Panc1 (cell line): Measurements from ENCODE around the gene DNM1. TPM values are rescaled to one million over a fixed set of nuclear protein-coding genes. Genes with fewer than 3 reads are reported as not detected.

Experiments used
- ATAC-seq: fragments of 200-7000 bp; cut with Tn5 transposase; 2 replicates; pipeline ENCODE4 v1.9.1; 2020; ENCODE audit warnings: mild to moderate bottlenecking, moderate library complexity
- BruUV-seq: library from RNA; stranded (reverse); fragments of 400-500 nt; replicated peaks from 2 replicates; lab custom pipeline; 2021; lab: Mats Ljungman, UMichigan
- CTCF ChIA-PET: fragments of 300-600 bp; sonication (Branson Sonifier 250); formaldehyde crosslinking; loops from one replicate; lab custom pipeline; 2022; ENCODE audit warnings: antibody characterized with exemption; lab: Charles Lee
- POLR2A ChIA-PET: fragments of 300-600 bp; sonication (Branson Sonifier 250); formaldehyde crosslinking; loops from one replicate; lab custom pipeline; 2022; ENCODE audit warnings: antibody characterized with exemption; lab: Charles Lee
- DNase-seq: peaks from one replicate; pipeline ENCODE4 v3.0.0-alpha.2; 2010; ENCODE audit warnings: low read depth, low spot score
- H3K27ac ChIP-seq: 2 replicates; pipeline ENCODE4 v1.5.1; 2011; ENCODE audit warnings: mild to moderate bottlenecking, low read length, inconsistent platforms
- H3K27me3 ChIP-seq: fragments of 200-500 bp; sonication (Bioruptor generic); 2 replicates; pipeline ENCODE4 v1.6.0; 2014; ENCODE audit warnings: low read length, inconsistent platforms; ENCODE audit not compliant: control insufficient read depth, insufficient read depth
- H3K36me3 ChIP-seq: fragments of 200-500 bp; sonication (Bioruptor generic); 2 replicates; pipeline ENCODE4 v1.5.1; 2014; ENCODE audit warnings: inconsistent platforms, mild to moderate bottlenecking, low read length, moderate library complexity; ENCODE audit not compliant: control insufficient read depth, insufficient read depth
- H3K4me1 ChIP-seq: 2 replicates; pipeline ENCODE4 v1.5.1; 2011; ENCODE audit warnings: inconsistent platforms, mild to moderate bottlenecking, low read length, moderate library complexity; ENCODE audit not compliant: control insufficient read depth, insufficient read depth
- H3K4me3 ChIP-seq, 2 experiments: 2 replicates each; pipeline ENCODE4 v1.5.1; 2011 to 2012; ENCODE audit warnings: low read depth in 2 of 2, low read length in 2 of 2, mild to moderate bottlenecking in 2 of 2, inconsistent platforms in 1 of 2, moderate library complexity in 1 of 2
- H3K9me3 ChIP-seq: fragments of 200-500 bp; sonication (Bioruptor generic); 2 replicates; pipeline ENCODE4 v1.5.1; 2014; ENCODE audit warnings: low read depth, mild to moderate bottlenecking, inconsistent platforms, low read length, moderate library complexity; ENCODE audit not compliant: control insufficient read depth, insufficient read depth
- POLR2AphosphoS5 ChIP-seq: IDR thresholded peaks from 2 replicates; pipeline ENCODE4 v1.6.1; 2012; ENCODE audit warnings: mild to moderate bottlenecking, low read depth, low read length, moderate library complexity
- SIN3A ChIP-seq: IDR thresholded peaks from 2 replicates; pipeline ENCODE4 v1.6.1; 2012; ENCODE audit warnings: low read depth, mild to moderate bottlenecking, low read length, moderate library complexity, borderline replicate concordance; ENCODE audit not compliant: insufficient read depth
- TCF7L2 ChIP-seq: IDR thresholded peaks from 2 replicates; pipeline ENCODE4 v1.6.1; 2011; ENCODE audit warnings: mild to moderate bottlenecking, low read depth, low read length, inconsistent platforms
- in situ Hi-C: cut with HindIII; loops from 2 replicates; pipeline ENCODE4 v1.10.0; 2016; ENCODE audit warnings: low sequenced_read_pairs, low pct_unique_long_range_greater_than_20kb
- intact Hi-C: fragments of 100-400 bp; cut with micrococcal nuclease; formaldehyde crosslinking; loops from one replicate; pipeline ENCODE4 v1.10.0; 2022; ENCODE audit not compliant: unreplicated experiment
- total RNA-seq: library from RNA; stranded (reverse); gene quantifications from one replicate; pipeline ENCODE4 v1.2.1, GENCODE V29; 2021; ENCODE audit not compliant: unreplicated experiment
- TF ChIP-seq, protein P1 (sequence below), 2 experiments: IDR thresholded peaks; 2 replicates each; pipeline ENCODE4 v1.6.1; 2011 to 2012; ENCODE audit warnings: low read depth in 2 of 2, control low read depth in 1 of 2, low read length in 1 of 2, mild to moderate bottlenecking in 1 of 2, moderate library complexity in 1 of 2; ENCODE audit not compliant: insufficient read depth in 1 of 2
- TF ChIP-seq, protein P2 (sequence below): fragments of 450-650 bp; IDR thresholded peaks from 2 replicates; pipeline ENCODE4 v1.5.1; 2017; ENCODE audit warnings: mild to moderate bottlenecking

DNM1 gene
- total RNA-seq, 1 experiment from 2014 or later = 18.7 TPM

DNA sequence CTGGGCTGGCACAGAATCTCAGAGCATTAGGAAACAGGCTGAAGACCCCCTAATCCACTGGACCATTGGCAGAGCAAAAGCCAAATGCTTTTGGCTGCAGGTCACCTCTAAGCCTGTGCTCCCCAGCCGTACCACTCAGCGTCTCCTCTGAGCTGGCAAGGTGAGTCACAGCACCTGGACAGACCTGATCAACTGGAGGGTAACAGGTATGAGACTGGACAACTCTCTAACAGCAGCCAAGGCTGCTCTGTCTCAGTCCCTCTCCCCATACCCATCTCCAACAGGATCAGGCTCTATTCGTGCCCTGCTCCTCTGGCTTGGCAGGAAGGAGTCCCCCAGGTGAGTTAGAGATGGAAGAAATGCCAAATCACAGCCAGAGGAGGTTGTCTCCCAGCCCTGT is 67.9 kb downstream of the DNM1 start:
- no peak overlapping the region for H3K27ac ChIP-seq
- POLR2A ChIA-PET = interaction anchor here (0.6 kb wide), 1 partner anchor 289 kb away, joined by 10 read pairs; no protein-coding TSS in a partner anchor
- no peak for DNase-seq
- H3K27me3 ChIP-seq = no peaks in the 10 kb centered on the region
- no peak overlapping the region for H3K4me3 ChIP-seq
- ATAC-seq = no peak
- in situ Hi-C loops = no loop called here
- H3K9me3 ChIP-seq = no peaks in the 10 kb centered on the region
- H3K4me1 ChIP-seq = no peaks in the 10 kb centered on the region
- H3K36me3 ChIP-seq = peaks cover 2% of the 10 kb centered on the region
- TF ChIP-seq SIN3A = no peak
- no peak for TF ChIP-seq POLR2AphosphoS5
- TF ChIP-seq, protein P1, sequence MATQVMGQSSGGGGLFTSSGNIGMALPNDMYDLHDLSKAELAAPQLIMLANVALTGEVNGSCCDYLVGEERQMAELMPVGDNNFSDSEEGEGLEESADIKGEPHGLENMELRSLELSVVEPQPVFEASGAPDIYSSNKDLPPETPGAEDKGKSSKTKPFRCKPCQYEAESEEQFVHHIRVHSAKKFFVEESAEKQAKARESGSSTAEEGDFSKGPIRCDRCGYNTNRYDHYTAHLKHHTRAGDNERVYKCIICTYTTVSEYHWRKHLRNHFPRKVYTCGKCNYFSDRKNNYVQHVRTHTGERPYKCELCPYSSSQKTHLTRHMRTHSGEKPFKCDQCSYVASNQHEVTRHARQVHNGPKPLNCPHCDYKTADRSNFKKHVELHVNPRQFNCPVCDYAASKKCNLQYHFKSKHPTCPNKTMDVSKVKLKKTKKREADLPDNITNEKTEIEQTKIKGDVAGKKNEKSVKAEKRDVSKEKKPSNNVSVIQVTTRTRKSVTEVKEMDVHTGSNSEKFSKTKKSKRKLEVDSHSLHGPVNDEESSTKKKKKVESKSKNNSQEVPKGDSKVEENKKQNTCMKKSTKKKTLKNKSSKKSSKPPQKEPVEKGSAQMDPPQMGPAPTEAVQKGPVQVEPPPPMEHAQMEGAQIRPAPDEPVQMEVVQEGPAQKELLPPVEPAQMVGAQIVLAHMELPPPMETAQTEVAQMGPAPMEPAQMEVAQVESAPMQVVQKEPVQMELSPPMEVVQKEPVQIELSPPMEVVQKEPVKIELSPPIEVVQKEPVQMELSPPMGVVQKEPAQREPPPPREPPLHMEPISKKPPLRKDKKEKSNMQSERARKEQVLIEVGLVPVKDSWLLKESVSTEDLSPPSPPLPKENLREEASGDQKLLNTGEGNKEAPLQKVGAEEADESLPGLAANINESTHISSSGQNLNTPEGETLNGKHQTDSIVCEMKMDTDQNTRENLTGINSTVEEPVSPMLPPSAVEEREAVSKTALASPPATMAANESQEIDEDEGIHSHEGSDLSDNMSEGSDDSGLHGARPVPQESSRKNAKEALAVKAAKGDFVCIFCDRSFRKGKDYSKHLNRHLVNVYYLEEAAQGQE (IDR thresholded peaks at IDR 0.05; ENCODE audit: insufficient read depth in 1 of 2, low read depth in 2 of 2, low read length in 1 of 2) = no peak
- TF ChIP-seq, protein P2, sequence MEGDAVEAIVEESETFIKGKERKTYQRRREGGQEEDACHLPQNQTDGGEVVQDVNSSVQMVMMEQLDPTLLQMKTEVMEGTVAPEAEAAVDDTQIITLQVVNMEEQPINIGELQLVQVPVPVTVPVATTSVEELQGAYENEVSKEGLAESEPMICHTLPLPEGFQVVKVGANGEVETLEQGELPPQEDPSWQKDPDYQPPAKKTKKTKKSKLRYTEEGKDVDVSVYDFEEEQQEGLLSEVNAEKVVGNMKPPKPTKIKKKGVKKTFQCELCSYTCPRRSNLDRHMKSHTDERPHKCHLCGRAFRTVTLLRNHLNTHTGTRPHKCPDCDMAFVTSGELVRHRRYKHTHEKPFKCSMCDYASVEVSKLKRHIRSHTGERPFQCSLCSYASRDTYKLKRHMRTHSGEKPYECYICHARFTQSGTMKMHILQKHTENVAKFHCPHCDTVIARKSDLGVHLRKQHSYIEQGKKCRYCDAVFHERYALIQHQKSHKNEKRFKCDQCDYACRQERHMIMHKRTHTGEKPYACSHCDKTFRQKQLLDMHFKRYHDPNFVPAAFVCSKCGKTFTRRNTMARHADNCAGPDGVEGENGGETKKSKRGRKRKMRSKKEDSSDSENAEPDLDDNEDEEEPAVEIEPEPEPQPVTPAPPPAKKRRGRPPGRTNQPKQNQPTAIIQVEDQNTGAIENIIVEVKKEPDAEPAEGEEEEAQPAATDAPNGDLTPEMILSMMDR = no peak
- CTCF ChIA-PET = no interaction called here
- intact Hi-C loops = no loop called here
- no TSS peak for BruUV-seq

DNA sequence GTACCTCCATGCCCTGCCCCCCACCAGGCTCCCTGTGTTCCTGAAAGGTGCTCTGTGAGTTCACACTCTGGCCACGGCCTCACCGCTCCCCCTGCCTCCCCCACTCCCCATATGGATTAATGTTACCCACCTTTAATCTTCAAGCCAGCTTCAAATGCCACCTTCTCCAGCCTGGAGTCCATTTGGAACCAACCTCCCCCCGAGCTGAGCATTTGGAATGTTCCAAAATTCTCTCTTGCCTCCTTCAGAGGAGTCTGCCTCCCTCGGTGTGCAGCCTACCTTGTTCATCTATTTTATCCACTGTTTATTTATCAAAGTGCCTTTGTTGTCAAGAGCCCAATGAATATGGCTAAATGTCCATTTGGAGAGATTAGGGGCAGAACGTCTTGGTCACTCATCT is 68.3 kb downstream of the DNM1 start:
- Histone ChIP-seq H3K36me3 (peaks cover 4% of the 10 kb centered on the region), H3K27me3 (no peaks in the 10 kb centered on the region), H3K4me3 (no peak overlapping the region), H3K9me3 (no peaks in the 10 kb centered on the region), H3K4me1 (no peaks in the 10 kb centered on the region), H3K27ac (no peak overlapping the region)
- TF ChIP-seq, protein P2 = no peak
- TF ChIP-seq, protein P1 (IDR thresholded peaks at IDR 0.05; ENCODE audit: insufficient read depth in 1 of 2, low read depth in 2 of 2, low read length in 1 of 2) = no peak
- TF ChIP-seq SIN3A (no peak), TCF7L2 (no peak), POLR2AphosphoS5 (no peak)
- POLR2A ChIA-PET = no interaction called here
- in situ Hi-C loops = no loop called here
- no TSS peak for BruUV-seq
- DNase-seq (no peak), ATAC-seq (no peak)
- CTCF ChIA-PET = no interaction called here
- intact Hi-C loops = no loop called here
